ENCODE measurements around the gene MAML2.

Gene MAML2

GRCh38 chr11:96150609-96151008, 192.4 kb downstream of the MAML2 start:
- no peak for DNase-seq (ENCODE audit: low read depth in 1 of 2, low spot score in 1 of 2)
- Histone ChIP-seq H3K27ac (replicated peaks) (no peak overlapping the region), H3K27me3 (ENCODE audit: insufficient read depth, poor library complexity, severe bottlenecking) (no peaks in the 10 kb centered on the region), H3K4me3 (replicated peaks; ENCODE audit: insufficient read depth, low read length) (no peak overlapping the region)
- TF ChIP-seq CTCF (IDR thresholded peaks at IDR 0.05; ENCODE audit: insufficient read depth, low read length): no peak
- TF ChIP-seq SPI1 (IDR thresholded peaks at IDR 0.05; ENCODE audit: borderline replicate concordance, low read depth): no peak
- TF ChIP-seq REST (IDR thresholded peaks at IDR 0.05; ENCODE audit: insufficient replicate concordance, low read depth): no peak
- no peak for TF ChIP-seq POLR2AphosphoS5 (IDR thresholded peaks at IDR 0.05; ENCODE audit: low read depth)
- no peak for TF ChIP-seq GABPA (IDR thresholded peaks at IDR 0.05; ENCODE audit: low read depth)

GRCh38 chr11:96149743-96150555, 193.0 kb downstream of the MAML2 start:
- no peak for DNase-seq (ENCODE audit: low read depth in 1 of 2, low spot score in 1 of 2)
- no peak overlapping the region for H3K27ac ChIP-seq (replicated peaks)
- TF ChIP-seq CTCF (IDR thresholded peaks at IDR 0.05; ENCODE audit: insufficient read depth, low read length) (no peak), REST (IDR thresholded peaks at IDR 0.05; ENCODE audit: insufficient replicate concordance, low read depth) (no peak)
- no peak overlapping the region for H3K4me3 ChIP-seq (replicated peaks; ENCODE audit: insufficient read depth, low read length)
- H3K27me3 ChIP-seq (ENCODE audit: insufficient read depth, poor library complexity, severe bottlenecking): no peaks in the 10 kb centered on the region

- no peak for DNase-seq (ENCODE audit: low read depth in 1 of 2, low spot score in 1 of 2)
- no peak overlapping the region for H3K4me3 ChIP-seq (replicated peaks; ENCODE audit: insufficient read depth, low read length)
- no peak overlapping the region for H3K27ac ChIP-seq (replicated peaks)
- no peaks in the 10 kb centered on the region for H3K27me3 ChIP-seq (ENCODE audit: insufficient read depth, poor library complexity, severe bottlenecking)
- TF ChIP-seq POLR2AphosphoS5 (IDR thresholded peaks at IDR 0.05; ENCODE audit: low read depth): no peak
These were observed 195.0 kb downstream of the MAML2 start for GRCh38 chr11:96147906-96148486.

GRCh38 chr11:96147186-96147585, 195.8 kb downstream of the MAML2 start:
- Histone ChIP-seq H3K27me3 (ENCODE audit: insufficient read depth, poor library complexity, severe bottlenecking) (no peaks in the 10 kb centered on the region), H3K27ac (replicated peaks) (no peak overlapping the region), H3K4me3 (replicated peaks; ENCODE audit: insufficient read depth, low read length) (no peak overlapping the region)
- TF ChIP-seq SPI1 (IDR thresholded peaks at IDR 0.05; ENCODE audit: borderline replicate concordance, low read depth): no peak
- no peak for TF ChIP-seq CTCF (IDR thresholded peaks at IDR 0.05; ENCODE audit: insufficient read depth, low read length)
- TF ChIP-seq POLR2AphosphoS5 (IDR thresholded peaks at IDR 0.05; ENCODE audit: low read depth): no peak
- no peak for TF ChIP-seq GABPA (IDR thresholded peaks at IDR 0.05; ENCODE audit: low read depth)
- TF ChIP-seq REST (IDR thresholded peaks at IDR 0.05; ENCODE audit: insufficient replicate concordance, low read depth): no peak
- no peak for DNase-seq (ENCODE audit: low read depth in 1 of 2, low spot score in 1 of 2)

All from HL-60 (cell line).